HFFc6 (cell line): ENCODE data around the gene MOGAT3. TPM values are rescaled to one million over a fixed set of nuclear protein-coding genes. Genes with fewer than 3 reads are reported as not detected.
A peak's percentile ranks its signal among the peaks of the same experiment; 100 is the strongest.

ENCODE experiments used
- DNase-seq: peaks from one replicate; pipeline ENCODE4 v3.0.0-alpha.2; 2018
- H3K27ac Mint-ChIP-seq: 2 replicates; pipeline ENCODE4 v1.8.0; 2020; ENCODE audit warnings: mild to moderate bottlenecking, mixed read lengths
- H3K27me3 Mint-ChIP-seq: 2 replicates; pipeline ENCODE4 v1.8.0; 2021; ENCODE audit warnings: mild to moderate bottlenecking, moderate library complexity, mixed read lengths; ENCODE audit not compliant: insufficient read depth
- H3K36me3 Mint-ChIP-seq: 2 replicates; pipeline ENCODE4 v1.8.0; 2021; ENCODE audit warnings: low read depth, mixed read lengths
- H3K4me1 Mint-ChIP-seq: 2 replicates; pipeline ENCODE4 v1.8.0; 2020; ENCODE audit warnings: low read depth, mixed read lengths
- H3K4me3 Mint-ChIP-seq: 2 replicates; pipeline ENCODE4 v1.8.0; 2020; ENCODE audit warnings: mild to moderate bottlenecking, moderate library complexity, mixed read lengths
- H3K9me3 Mint-ChIP-seq: 2 replicates; pipeline ENCODE4 v1.8.0; 2020; ENCODE audit warnings: mild to moderate bottlenecking, mixed read lengths
- total RNA-seq, 6 experiments: library from RNA; stranded (reverse); fragmentation: NEBNext Ultra II Directional; extraction: Animal tissue kit (Norgen Biotek cat#: 25700); gene quantifications; 2 replicates in 1 of 6; 3 replicates in 5 of 6; pipeline ENCODE4 v1.2.3, GENCODE V29; 2021
- TF ChIP-seq, protein P1 (sequence below): fragments of 200-600 bp; sonication (generic); IDR thresholded peaks from 2 replicates; pipeline ENCODE4 v1.5.0; 2021; ENCODE audit warnings: antibody characterized with exemption, mild to moderate bottlenecking

MOGAT3 gene
- total RNA-seq, 6 experiments from 2014 or later: not detected

DNA sequence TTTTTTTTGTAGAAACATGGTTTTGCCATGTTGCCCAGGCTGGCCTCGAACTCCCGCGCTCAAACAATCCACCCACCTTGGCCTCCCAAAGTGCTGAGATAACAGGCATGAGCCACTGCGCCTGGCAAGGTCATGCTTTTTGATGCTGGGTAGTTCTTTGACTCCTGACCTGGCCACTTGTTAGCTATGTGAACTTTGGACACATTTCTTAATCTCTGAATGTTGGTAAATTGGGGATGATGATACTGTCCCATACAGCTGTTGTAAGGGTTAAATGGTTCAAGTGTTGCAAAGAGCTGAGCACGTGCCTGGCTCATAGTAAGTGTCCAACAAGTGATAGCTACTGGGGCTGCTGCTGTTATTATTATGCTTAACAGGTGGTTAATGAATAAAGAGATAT lies 19.5 kb upstream of the MOGAT3 start:
- Mint-ChIP-seq H3K4me1 (peaks cover 37% of the 10 kb centered on the region), H3K4me3 (no peak overlapping the region), H3K27ac (no peak overlapping the region), H3K27me3 (peaks cover 6% of the 10 kb centered on the region), H3K9me3 (no peaks in the 10 kb centered on the region), H3K36me3 (peaks cover 30% of the 10 kb centered on the region)
- TF ChIP-seq, protein P1, sequence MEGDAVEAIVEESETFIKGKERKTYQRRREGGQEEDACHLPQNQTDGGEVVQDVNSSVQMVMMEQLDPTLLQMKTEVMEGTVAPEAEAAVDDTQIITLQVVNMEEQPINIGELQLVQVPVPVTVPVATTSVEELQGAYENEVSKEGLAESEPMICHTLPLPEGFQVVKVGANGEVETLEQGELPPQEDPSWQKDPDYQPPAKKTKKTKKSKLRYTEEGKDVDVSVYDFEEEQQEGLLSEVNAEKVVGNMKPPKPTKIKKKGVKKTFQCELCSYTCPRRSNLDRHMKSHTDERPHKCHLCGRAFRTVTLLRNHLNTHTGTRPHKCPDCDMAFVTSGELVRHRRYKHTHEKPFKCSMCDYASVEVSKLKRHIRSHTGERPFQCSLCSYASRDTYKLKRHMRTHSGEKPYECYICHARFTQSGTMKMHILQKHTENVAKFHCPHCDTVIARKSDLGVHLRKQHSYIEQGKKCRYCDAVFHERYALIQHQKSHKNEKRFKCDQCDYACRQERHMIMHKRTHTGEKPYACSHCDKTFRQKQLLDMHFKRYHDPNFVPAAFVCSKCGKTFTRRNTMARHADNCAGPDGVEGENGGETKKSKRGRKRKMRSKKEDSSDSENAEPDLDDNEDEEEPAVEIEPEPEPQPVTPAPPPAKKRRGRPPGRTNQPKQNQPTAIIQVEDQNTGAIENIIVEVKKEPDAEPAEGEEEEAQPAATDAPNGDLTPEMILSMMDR: no peak
- no peak for DNase-seq

DNA sequence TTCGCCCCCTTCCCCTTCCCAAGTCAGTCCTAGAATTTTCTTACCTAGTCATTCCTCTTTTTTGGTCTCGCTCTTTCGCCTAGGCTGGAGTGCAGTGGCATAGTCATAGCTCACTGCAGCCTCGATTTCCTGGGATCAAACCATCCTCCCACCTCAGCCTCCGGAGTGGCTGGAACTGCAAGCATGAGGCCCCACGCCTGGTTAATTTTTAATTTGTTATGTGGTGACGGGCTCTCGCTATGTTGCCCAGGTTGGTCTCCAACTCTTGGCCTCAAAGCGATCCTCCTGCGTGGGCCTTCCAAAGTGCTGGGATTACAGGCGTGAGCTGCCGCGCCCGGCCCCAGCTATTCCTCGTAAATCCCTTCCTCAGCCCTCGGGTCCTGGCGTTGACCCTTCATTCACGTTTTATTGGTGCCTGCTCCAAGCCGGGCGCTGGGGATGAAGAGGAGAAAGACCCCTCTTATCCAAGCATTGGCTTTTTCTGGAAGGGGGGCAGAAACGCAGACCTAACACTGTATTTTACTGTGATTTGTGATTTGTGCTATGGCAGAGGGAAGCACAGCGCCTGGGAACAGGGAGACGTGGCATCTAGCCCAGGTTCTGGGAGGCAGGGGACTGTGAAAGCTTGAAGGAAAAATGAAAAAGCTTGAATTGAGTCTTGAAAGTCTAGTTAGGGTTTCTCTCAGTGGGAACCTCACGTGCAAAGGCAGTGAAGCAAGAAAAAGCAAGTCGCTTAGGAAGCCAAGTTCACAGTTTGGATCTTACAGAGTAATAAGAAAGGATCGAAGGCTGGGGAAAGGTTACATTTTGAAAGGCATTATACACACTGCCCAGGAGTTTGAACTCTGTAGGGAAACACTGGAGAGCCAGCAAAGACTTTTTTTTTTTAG lies 17.6 kb upstream of the MOGAT3 start:
- Mint-ChIP-seq H3K4me1 (peaks cover 41% of the 10 kb centered on the region), H3K27me3 (peaks cover 6% of the 10 kb centered on the region), H3K4me3 (peak overlapping the region; percentile 98), H3K36me3 (peaks cover 15% of the 10 kb centered on the region), H3K9me3 (no peaks in the 10 kb centered on the region), H3K27ac (peak overlapping the region; percentile 95)
- TF ChIP-seq, protein P1: no peak
- no peak for DNase-seq

DNA sequence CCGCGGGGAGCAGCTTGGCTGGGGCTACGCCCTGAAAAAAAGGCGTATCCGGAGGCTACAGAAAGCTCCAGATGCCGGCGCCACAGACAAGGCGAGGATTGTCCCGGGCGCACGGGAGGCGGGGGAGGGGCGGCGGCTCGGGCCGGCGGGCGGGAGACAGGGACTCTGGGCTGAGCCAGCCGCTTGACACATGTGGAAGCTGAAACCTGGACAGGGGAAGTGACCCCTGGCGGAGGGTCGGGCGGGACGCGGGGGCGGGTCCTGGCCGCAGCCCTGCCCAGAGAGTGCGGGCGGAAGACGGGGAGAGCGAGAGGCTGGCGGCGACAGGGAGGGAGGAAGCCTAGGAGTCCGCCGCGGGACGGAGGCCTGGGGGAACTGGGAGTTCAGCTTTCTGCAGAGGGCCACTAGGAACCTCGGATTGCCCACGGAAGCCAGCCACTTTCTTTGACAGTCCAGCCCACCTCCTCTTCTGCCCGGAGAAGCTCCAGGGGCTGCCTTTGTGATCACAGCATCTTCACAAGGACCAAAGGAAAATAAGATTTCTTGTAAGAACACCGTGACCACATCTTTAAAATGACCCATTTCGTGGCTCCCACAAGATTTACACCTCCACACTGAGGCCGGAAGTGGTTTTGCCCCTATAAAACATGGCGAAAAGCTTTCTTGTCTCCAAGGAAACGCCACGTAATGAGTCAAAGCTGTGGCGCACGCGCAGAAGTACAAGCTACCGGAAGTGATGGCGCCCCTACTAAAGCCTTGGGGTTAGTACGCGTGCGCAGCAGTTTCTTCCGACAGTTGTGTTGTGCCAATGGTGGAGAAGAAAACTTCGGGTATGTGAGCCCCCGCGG lies 16.8 kb upstream of the MOGAT3 start, which contains the start of the genes PLOD3 and ZNHIT1:
Gene PLOD3 (minus strand): TSS at position 194 of the 848 bp plus-strand sequence. CDS start 307 bp downstream, outside the sequence.
Gene ZNHIT1 (plus strand): TSS at position 778 of the 848 bp plus-strand sequence. CDS start 31 bp downstream, at position 809.
- Mint-ChIP-seq H3K4me1 (peaks cover 41% of the 10 kb centered on the region), H3K9me3 (no peaks in the 10 kb centered on the region), H3K27ac (peak within 1 kb of the TSS; percentile 95), H3K27me3 (peaks cover 4% of the 10 kb centered on the region; the same call in 1 of the 2 replicates), H3K36me3 (peaks cover 15% of the 10 kb centered on the region), H3K4me3 (peak within 1 kb of the TSS; percentile 98)
- DNase-seq: peak; percentile 97
- TF ChIP-seq, protein P1: peak; percentile 57

GRCh38 chr7:101216860-101217387 lies 16.1 kb upstream of the MOGAT3 start:
- peaks cover 4% of the 10 kb centered on the region; the same call in 1 of the 2 replicates for H3K27me3 Mint-ChIP-seq
- H3K4me1 Mint-ChIP-seq: peaks cover 41% of the 10 kb centered on the region
- peak overlapping the region; percentile 98 for H3K4me3 Mint-ChIP-seq
- TF ChIP-seq, protein P1: no peak
- no peaks in the 10 kb centered on the region for H3K9me3 Mint-ChIP-seq
- peak overlapping the region; percentile 95 for H3K27ac Mint-ChIP-seq
- DNase-seq: no peak
- peaks cover 10% of the 10 kb centered on the region for H3K36me3 Mint-ChIP-seq
